Calu3 (cell line): ENCODE measurements around the gene QRFPR. TPM values are rescaled to one million over a fixed set of nuclear protein-coding genes. Genes with fewer than 3 reads are reported as not detected.
A peak's percentile ranks its signal among the peaks of the same experiment; 100 is the strongest.

Experiments used
- BruUV-seq: library from RNA; stranded (reverse); fragments of 400-500 nt; replicated peaks from 2 replicates; lab custom pipeline; 2021; lab: Mats Ljungman, UMichigan
- CTCF ChIA-PET: fragments of 300-600 bp; sonication (Branson Sonifier 250); formaldehyde crosslinking; loops from one replicate; lab custom pipeline; 2022; ENCODE audit warnings: antibody characterized with exemption; lab: Charles Lee
- DNase-seq: peaks from one replicate; pipeline ENCODE4 v3.0.0; 2022
- H3K27ac Mint-ChIP-seq: one replicate; pipeline ENCODE4 v1.8.0; 2022; ENCODE audit warnings: mixed read lengths; ENCODE audit not compliant: unreplicated experiment
- H3K27me3 Mint-ChIP-seq: one replicate; pipeline ENCODE4 v1.8.0; 2022; ENCODE audit warnings: mixed read lengths; ENCODE audit not compliant: unreplicated experiment
- H3K36me3 Mint-ChIP-seq: one replicate; pipeline ENCODE4 v1.8.0; 2022; ENCODE audit warnings: mild to moderate bottlenecking, moderate library complexity, mixed read lengths; ENCODE audit not compliant: insufficient read depth, unreplicated experiment
- H3K4me1 Mint-ChIP-seq: one replicate; pipeline ENCODE4 v1.8.0; 2022; ENCODE audit warnings: mild to moderate bottlenecking, low read depth, mixed read lengths; ENCODE audit not compliant: unreplicated experiment
- H3K4me3 Mint-ChIP-seq: one replicate; pipeline ENCODE4 v1.8.0; 2022; ENCODE audit warnings: mild to moderate bottlenecking, low read depth, moderate library complexity, mixed read lengths; ENCODE audit not compliant: unreplicated experiment
- H3K9me3 Mint-ChIP-seq: one replicate; pipeline ENCODE4 v1.8.0; 2022; ENCODE audit warnings: low read depth, mixed read lengths; ENCODE audit not compliant: unreplicated experiment
- intact Hi-C: fragments of 100-400 bp; cut with micrococcal nuclease; formaldehyde crosslinking; loops from one replicate; pipeline ENCODE4 v1.10.0; 2022; ENCODE audit not compliant: unreplicated experiment
- total RNA-seq: library from RNA; stranded (reverse); gene quantifications from 2 replicates; pipeline ENCODE4 v1.2.3, GENCODE V29; 2022
- TF ChIP-seq, protein P1 (sequence below): fragments of 200-600 bp; IDR thresholded peaks from one replicate; pipeline ENCODE4 v1.8.0; 2022; ENCODE audit warnings: antibody characterized with exemption; ENCODE audit not compliant: unreplicated experiment

The QRFPR gene
- total RNA-seq, 1 experiment from 2014 or later, result 1.0 TPM

- DNase-seq, result no peak
- TF ChIP-seq, protein P1, sequence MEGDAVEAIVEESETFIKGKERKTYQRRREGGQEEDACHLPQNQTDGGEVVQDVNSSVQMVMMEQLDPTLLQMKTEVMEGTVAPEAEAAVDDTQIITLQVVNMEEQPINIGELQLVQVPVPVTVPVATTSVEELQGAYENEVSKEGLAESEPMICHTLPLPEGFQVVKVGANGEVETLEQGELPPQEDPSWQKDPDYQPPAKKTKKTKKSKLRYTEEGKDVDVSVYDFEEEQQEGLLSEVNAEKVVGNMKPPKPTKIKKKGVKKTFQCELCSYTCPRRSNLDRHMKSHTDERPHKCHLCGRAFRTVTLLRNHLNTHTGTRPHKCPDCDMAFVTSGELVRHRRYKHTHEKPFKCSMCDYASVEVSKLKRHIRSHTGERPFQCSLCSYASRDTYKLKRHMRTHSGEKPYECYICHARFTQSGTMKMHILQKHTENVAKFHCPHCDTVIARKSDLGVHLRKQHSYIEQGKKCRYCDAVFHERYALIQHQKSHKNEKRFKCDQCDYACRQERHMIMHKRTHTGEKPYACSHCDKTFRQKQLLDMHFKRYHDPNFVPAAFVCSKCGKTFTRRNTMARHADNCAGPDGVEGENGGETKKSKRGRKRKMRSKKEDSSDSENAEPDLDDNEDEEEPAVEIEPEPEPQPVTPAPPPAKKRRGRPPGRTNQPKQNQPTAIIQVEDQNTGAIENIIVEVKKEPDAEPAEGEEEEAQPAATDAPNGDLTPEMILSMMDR, result no peak
- H3K36me3 Mint-ChIP-seq, result no peaks in the 10 kb centered on the region
- intact Hi-C loops, result loop anchor here (1.0 to 10.0 kb wide), 4 partner anchors 55 to 1150 kb away; no protein-coding TSS in a partner anchor
- H3K9me3 Mint-ChIP-seq, result no peaks in the 10 kb centered on the region
- BruUV-seq, result no TSS peak
- H3K27me3 Mint-ChIP-seq, result no peaks in the 10 kb centered on the region
- H3K4me3 Mint-ChIP-seq, result no peak overlapping the region
- H3K27ac Mint-ChIP-seq, result no peak overlapping the region
- H3K4me1 Mint-ChIP-seq, result peaks cover 10% of the 10 kb centered on the region
- CTCF ChIA-PET, result interaction anchor here (1.1 kb wide), 2 partner anchors 108 to 114 kb away, joined by 4 to 7 read pairs; no protein-coding TSS in a partner anchor
Measured at GRCh38 chr4:121306931-121307330, 73.9 kb downstream of the QRFPR start.

DNA sequence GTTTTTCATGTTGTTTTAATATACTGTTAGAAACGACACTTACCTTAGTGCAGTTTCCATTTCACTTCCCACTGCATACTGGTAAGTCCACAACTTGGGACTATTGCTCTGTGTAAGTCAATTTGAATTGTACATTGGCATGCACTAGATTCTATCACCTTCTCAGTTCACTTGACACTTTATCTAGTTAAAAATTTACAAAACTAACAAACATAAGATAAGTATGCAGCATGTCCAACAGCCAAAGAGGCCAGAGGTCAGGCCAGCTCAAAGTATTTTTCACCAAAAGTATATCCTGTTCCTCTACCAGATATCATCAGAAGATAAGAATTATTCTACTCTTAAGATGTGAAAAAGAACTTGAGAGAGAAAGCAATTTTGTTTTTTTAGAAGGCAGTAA is 75.9 kb downstream of the QRFPR start:
- Mint-ChIP-seq H3K36me3 (no peaks in the 10 kb centered on the region), H3K27me3 (no peaks in the 10 kb centered on the region), H3K27ac (no peak overlapping the region), H3K9me3 (no peaks in the 10 kb centered on the region), H3K4me1 (peaks cover 10% of the 10 kb centered on the region), H3K4me3 (no peak overlapping the region)
- intact Hi-C loops, result loop anchor here (2.0 to 10.0 kb wide), 4 partner anchors 28 to 1148 kb away; no protein-coding TSS in a partner anchor
- TF ChIP-seq, protein P1, result no peak
- peak; percentile 2 for DNase-seq
- CTCF ChIA-PET, result no interaction called here
- BruUV-seq, result no TSS peak

GRCh38 chr4:121299367-121299766 is 81.5 kb downstream of the QRFPR start:
- TF ChIP-seq, protein P1, result no peak
- DNase-seq, result no peak
- no TSS peak for BruUV-seq
- Mint-ChIP-seq H3K27ac (no peak overlapping the region), H3K4me3 (no peak overlapping the region), H3K9me3 (no peaks in the 10 kb centered on the region), H3K27me3 (no peaks in the 10 kb centered on the region), H3K36me3 (no peaks in the 10 kb centered on the region), H3K4me1 (no peaks in the 10 kb centered on the region)
- CTCF ChIA-PET, result no interaction called here
- intact Hi-C loops, result no loop called here

DNA sequence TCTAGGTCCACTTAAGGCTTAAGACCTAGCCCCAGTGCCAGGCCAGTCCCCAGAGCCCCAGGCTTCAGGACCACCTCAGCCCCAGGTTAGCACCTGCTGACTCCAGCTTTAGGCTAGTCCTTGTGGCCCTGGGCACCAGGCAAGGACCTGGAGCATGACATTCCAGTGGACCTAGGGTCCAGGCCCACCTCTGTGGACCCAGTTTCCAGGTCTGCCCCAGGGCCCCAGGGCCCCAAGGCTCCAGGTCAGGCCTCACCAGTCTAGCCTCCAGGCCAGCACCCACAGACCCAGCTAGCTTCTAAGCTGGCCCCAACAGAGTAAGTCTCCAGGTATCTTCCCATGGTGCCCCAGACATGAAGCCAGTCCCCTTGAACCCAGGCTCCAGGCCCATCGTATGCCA is 97.5 kb downstream of the QRFPR start:
- intact Hi-C loops, result no loop called here
- Mint-ChIP-seq H3K27me3 (no peaks in the 10 kb centered on the region), H3K36me3 (no peaks in the 10 kb centered on the region), H3K4me3 (no peak overlapping the region), H3K9me3 (peaks cover 4% of the 10 kb centered on the region), H3K27ac (no peak overlapping the region), H3K4me1 (peaks cover 13% of the 10 kb centered on the region)
- BruUV-seq, result no TSS peak
- CTCF ChIA-PET, result no interaction called here
- no peak for DNase-seq
- TF ChIP-seq, protein P1, result no peak
